ENCODE data around the gene CXCL3.

DNA sequence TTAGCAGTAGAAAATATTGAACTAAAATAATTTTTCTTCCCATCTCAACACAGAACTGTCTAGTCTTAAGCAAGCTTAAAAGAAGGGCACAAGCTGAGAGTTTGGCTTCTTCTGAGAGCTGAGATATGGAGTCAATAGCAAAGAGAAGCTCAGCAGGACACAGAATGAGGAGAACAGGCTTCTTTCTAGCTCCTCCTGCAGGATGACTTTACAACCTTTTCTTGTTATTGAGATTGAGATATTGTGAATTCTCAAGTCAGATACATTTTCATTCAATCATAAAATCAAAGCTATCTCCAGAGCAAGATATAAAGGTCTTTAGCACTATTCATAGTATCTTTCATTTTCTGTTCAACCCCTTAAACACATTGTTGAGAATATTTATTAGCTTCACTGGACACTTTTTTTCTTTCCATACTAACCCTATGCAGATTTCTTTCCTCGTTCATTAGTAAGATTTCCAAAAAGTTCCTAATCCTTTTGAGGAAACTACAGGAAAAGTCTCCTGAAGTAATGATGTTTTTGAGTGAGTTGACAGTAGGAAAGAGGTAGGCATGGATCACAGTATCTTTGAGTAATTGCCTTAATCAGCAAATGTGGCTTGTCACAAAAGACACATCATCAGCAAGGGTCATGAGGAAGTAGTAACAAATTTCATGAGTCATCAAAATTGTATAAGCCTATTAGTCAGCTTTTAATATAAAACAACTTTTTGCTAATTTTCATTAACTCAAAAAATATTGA, 17.8 kb upstream of the CXCL3 start:
- TF ChIP-seq, protein P1, sequence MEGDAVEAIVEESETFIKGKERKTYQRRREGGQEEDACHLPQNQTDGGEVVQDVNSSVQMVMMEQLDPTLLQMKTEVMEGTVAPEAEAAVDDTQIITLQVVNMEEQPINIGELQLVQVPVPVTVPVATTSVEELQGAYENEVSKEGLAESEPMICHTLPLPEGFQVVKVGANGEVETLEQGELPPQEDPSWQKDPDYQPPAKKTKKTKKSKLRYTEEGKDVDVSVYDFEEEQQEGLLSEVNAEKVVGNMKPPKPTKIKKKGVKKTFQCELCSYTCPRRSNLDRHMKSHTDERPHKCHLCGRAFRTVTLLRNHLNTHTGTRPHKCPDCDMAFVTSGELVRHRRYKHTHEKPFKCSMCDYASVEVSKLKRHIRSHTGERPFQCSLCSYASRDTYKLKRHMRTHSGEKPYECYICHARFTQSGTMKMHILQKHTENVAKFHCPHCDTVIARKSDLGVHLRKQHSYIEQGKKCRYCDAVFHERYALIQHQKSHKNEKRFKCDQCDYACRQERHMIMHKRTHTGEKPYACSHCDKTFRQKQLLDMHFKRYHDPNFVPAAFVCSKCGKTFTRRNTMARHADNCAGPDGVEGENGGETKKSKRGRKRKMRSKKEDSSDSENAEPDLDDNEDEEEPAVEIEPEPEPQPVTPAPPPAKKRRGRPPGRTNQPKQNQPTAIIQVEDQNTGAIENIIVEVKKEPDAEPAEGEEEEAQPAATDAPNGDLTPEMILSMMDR (conservative IDR thresholded peaks at IDR 0.05) = peak; percentile 7; the same call in 1 of the 2 replicates
- TF ChIP-seq ZFX (IDR thresholded peaks at IDR 0.05) = no peak
